Fibroblast of lung (primary cell): ENCODE results near the gene SLC30A7.

ENCODE experiments used
- CTCF ChIP-seq, 2 donors: IDR thresholded peaks in 1 of 2; conservative IDR thresholded peaks in 1 of 2; 1 replicate in 1 of 2; 2 replicates in 1 of 2; pipeline ENCODE4 v1.5.1; 2011 to 2012; ENCODE audit warnings: low read length in 2 of 2, control low read depth in 1 of 2, inconsistent platforms in 1 of 2, low read depth in 1 of 2, mild to moderate bottlenecking in 1 of 2
- EZH2 ChIP-seq: IDR thresholded peaks from 2 replicates; pipeline ENCODE4 v1.5.1; 2012; ENCODE audit warnings: low read length, control low read depth, mild to moderate bottlenecking; ENCODE audit errors: missing control alignments

GRCh38 chr1:100927276-100927675 lies 31.4 kb downstream of the SLC30A7 start:
- no peak for TF ChIP-seq CTCF (conservative IDR thresholded peaks at IDR 0.05 in 1 of 2, IDR thresholded peaks at IDR 0.05 in 1 of 2; ENCODE audit: low read depth in 1 of 2, low read length in 2 of 2)
- TF ChIP-seq EZH2: no peak
